ENCODE measurements around the gene DAAM2.

DAAM2 gene

DNA sequence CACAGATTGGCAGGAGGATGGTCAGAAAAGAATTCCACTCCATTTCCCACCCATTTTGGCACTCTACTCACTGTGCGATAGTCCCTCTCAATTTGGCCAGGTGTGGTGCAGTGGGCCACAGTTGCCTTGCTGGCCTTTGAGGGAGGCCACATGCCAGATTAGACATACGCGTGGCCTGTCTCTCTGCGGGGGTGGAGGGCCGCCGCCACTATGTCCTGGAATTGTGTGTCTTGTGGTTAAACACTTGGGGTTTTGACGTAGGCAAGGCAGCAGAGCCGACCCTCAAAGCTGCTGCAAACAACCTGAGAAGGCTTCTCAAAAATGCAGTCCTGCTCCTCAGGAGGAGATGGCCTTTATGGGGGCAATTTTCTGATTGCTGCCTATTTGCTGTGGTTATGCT, 4.9 kb upstream of the DAAM2 start:
- no peak for DNase-seq (ENCODE audit: low read depth in 2 of 2)

DNA sequence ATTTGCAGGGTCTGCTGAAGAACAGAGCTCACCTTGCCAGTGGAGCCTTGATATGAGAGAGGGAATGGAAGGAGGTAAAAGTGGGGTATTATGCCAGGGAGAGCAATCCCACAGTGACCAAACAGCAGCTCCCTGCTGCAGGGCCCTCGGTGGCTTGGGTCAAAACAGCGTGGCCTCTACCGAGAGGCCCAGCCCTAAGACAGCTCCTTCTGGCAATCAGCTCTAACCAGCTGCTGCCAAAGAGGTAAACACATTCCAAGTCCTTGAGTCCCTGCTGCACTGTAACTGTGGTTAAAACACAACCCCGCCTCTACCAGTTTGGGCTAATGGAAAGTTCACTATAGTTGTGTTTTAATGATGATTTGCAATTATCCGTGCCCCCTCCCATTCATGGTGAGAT, 1.4 kb upstream of the DAAM2 start:
- DNase-seq (ENCODE audit: low read depth in 2 of 2): no peak

GRCh38 chr6:39791311-39791710, 865 bp upstream of the DAAM2 start:
- DNase-seq (ENCODE audit: low read depth in 2 of 2): no peak

- no peak for DNase-seq (ENCODE audit: low read depth in 2 of 2)
Measured at GRCh38 chr6:39792540-39793450, 619 bp downstream of the DAAM2 start.

GRCh38 chr6:39793516-39793915, 1.3 kb downstream of the DAAM2 start:
- DNase-seq (ENCODE audit: low read depth in 2 of 2): no peak

DNA sequence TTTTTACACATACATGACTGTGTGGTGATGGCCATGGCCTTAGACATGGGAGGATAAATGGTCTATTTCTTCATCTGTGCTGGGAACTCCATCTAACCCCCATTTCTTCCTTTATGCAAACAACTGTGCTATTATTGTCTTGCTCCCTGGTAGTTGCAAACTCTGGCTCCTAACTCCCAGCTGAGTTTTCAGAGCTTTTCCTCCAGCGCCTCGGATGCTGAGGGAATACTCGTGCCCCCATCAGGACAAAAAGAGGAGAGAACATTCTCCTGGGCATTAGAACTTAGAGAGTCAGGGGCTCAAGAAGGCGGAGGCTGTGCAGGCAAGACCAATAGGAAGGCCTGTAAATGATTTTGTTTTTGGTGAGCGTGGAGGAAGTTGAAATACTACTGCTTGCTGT, 2.1 kb downstream of the DAAM2 start:
- DNase-seq (ENCODE audit: low read depth in 2 of 2): no peak

DNA sequence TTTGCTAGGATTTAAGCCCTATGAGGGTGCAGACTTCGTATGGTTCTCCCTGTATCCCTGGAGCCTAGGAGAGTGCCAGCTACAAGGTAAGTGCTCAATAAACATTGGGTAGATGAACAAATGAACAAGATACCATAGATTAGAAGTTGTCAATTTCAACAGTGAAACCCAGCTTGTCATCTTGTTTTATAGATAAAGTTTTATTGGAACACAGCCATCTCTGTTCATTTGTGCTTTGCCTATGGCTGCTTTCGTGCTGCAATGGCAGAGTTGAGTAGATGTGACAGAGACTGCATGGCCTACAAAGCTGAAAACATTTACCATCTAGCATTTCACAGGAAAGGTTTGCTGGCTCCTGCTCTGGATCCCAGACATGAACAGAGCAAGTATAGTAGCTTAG, 5.6 kb downstream of the DAAM2 start:
- DNase-seq (ENCODE audit: low read depth in 2 of 2): no peak

DNA sequence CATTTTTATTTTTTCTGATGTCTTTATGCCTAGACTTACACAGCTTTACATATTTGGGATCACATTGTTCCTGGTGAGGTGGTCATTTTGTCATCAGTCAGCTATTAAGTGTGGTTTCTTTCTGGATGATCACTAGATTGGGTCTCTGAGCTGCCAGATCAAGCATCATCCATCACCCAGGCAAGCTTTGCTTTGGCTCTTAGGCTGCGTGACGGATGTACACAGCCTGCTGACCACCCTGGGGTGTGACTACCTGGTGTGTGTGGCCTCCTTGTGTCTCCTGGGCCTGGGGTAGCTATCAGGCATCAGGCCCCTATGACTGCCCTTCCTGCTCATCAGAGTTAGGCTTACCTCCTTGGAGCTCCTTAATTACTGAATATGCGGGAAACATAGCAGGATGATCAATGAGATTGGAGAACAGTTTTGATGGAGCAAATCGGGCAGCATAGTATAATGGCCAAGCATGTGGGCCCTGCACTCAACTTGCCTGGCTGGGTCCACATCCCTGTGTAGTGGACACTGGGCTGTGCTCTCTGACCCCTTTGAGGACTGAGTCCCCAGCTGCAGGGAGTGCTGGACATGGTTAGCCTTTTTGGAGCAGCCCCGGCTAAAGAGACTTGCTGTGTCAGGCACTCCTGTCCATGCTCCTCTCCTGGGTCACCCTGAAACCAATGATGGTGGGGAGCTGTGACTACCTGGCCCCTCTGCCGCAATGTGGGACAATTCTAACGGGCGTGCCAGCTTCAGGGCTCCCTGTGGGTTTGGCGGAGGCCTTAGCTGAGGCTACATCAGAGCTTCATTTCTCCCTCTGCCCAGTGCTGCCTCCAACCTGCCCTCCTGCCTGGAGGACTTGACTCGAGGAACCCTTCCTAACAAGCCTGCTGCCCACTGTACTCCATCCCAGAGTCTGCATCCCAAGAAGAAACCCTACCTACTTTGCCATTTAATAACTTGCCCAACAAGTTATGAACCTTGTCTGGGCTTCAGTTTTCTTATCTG, 8.2 kb downstream of the DAAM2 start:
- DNase-seq (ENCODE audit: low read depth in 2 of 2): no peak

- DNase-seq (ENCODE audit: low read depth in 2 of 2): no peak
Measured at GRCh38 chr6:39801456-39802251, 9.5 kb downstream of the DAAM2 start.

GRCh38 chr6:39803872-39804271, 11.7 kb downstream of the DAAM2 start:
- DNase-seq (ENCODE audit: low read depth in 2 of 2): no peak

DNA sequence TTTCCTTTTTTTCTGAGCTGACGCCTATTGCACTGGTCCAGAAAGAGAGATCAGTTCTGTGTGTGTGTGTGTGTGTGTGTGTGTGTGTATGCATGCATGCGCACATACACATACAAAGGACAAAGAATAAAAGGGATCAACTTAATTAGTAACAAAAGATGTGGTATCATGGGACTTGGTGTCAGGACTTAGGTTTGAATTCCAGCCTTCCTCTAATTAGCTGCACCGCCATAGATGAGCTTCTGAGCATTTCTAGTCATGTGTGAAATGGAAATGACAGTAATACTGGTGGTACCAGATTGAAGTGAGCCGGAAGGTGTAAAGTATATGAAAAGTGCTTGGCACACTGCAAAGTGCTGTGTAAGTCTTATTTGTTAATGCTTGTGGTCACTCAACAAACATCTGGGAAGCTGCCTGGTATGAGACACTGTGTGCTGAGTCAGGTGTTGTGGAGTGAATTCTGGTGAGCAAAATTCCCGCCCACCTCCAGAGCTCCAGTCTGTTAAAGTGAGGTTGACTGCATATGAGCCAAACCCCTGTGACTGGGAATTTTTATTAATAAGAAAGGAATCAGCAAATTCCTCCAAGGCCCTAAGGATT, 12.4 kb downstream of the DAAM2 start:
- no peak for DNase-seq (ENCODE audit: low read depth in 2 of 2)

GRCh38 chr6:39806278-39806677, 14.1 kb downstream of the DAAM2 start:
- DNase-seq (ENCODE audit: low read depth in 2 of 2): no peak

DNA sequence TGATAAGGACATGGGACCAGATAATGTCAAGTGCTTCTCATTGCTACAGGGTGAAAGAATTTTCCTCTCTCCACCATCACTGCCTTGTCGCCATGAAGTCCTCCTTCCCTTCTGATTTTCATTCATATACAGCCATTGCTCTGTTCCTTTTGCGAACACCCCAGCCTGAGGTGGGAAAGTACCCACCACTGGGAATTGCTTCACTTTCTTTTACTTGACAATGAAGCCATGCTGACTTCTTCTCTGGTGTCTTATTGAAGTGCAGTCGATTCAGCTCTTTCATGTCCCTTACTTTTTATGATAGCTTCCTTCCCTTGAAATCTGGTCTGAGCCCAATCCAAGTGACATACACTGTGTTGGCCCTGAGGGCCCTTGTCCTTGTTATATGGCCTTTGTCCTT, 16.2 kb downstream of the DAAM2 start:
- no peak for DNase-seq (ENCODE audit: low read depth in 2 of 2)

- no peak for DNase-seq (ENCODE audit: low read depth in 2 of 2)
Measured at GRCh38 chr6:39808964-39809363, 16.8 kb downstream of the DAAM2 start.

DNA sequence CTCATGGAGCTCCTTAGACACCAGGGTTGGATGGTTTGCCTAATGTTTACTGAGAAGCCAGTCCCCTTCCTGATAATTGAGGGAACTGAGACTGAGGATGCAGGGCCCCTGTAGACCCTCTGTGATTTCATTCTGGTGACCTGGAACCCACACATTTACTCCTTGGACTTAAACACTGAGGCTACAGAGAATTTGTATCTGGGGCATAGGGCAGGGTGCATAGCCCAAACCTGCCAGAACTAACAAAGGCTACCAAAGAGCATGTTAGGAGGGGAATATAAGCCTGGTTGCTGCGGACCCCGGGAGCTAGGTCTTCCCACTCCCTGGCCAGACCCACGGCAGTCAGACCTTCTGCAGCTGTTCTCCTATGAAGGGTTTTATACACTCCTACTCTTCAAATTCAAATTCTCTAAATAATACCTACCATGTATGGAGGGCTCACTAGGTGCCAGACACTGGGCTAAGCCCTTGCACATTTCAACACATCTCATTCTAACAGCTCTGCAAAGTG, 19.7 kb downstream of the DAAM2 start:
- no peak for DNase-seq (ENCODE audit: low read depth in 2 of 2)

- DNase-seq (ENCODE audit: low read depth in 2 of 2): no peak
Measured at GRCh38 chr6:39812496-39812852, 20.3 kb downstream of the DAAM2 start.

DNA sequence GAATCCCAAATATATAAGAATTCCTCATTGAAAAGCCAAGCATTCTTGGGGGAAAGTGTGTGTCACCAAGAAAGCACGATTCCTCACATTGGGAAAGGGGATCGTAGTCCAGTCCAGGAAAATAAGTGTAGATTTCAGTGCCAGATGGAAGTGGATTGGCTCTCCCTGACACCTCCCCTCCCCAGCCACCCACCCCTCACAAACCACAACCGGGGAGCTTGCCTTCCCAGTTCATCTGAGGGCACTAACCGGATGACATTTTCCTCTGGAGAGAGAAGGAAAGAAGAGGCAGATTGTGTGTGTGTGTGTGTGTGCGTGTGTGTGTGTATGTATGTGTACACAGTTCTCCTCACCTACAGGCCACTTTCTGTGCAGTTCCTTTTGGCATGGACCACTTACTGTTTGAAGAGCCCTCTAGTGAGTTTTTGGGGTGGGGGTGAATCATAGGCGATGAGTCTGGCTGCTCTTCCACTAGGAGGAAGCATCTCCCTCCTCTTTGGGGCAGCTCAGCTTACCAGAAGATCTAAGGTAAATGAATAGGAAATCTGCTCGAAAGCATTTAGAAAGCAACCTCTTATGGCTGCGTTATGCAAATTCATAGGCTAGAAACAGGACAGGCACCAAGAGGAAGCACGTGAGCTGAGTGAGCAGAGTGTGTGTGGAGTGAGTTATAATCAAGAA, 20.8 kb downstream of the DAAM2 start:
- DNase-seq (ENCODE audit: low read depth in 2 of 2): no peak

- no peak for DNase-seq (ENCODE audit: low read depth in 2 of 2)
Measured at GRCh38 chr6:39814236-39814635, 22.1 kb downstream of the DAAM2 start.

DNA sequence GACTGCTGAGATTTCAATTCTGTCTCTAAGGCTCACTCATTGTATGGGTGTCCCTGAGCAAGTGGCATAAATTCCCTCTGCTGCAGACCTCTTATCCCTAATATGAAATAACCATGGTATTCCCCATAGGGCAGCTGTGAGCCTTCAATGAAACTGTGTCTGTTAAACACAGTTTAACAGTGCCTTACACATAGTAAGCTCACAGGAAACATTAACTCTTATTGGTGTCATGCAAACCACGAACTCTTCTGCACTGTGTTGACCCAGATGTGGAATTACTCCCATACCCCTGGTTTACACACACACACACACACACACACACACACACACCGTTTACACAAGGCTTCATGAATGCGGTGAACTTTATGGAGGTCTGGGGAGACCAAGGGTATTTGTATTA, 23.2 kb downstream of the DAAM2 start:
- no peak for DNase-seq (ENCODE audit: low read depth in 2 of 2)

- DNase-seq (ENCODE audit: low read depth in 2 of 2): no peak
Measured at GRCh38 chr6:39816747-39817146, 24.6 kb downstream of the DAAM2 start.

- no peak for DNase-seq (ENCODE audit: low read depth in 2 of 2)
Measured at GRCh38 chr6:39818695-39819094, 26.5 kb downstream of the DAAM2 start.
